ENCODE data around the gene SNX5. TPM values are rescaled to one million over a fixed set of nuclear protein-coding genes. Genes with fewer than 3 reads are reported as not detected.

SNX5 gene
- total RNA-seq, 1 donor from 2014 or later: 90.7 TPM

Other genes with a start within 250 kb of the SNX5 start
- 15.1 TPM for gene MGME1, start 224 bp upstream of the SNX5 start, total RNA-seq
- gene OVOL2, start 89.1 kb upstream of the SNX5 start, total RNA-seq: 16.2 TPM
- gene KAT14, start 169.1 kb upstream of the SNX5 start, total RNA-seq: 16.0 TPM
- 8.7 TPM for gene PET117, start 169.1 kb upstream of the SNX5 start, total RNA-seq